ENCODE data around the gene SH3BP2.
A peak's percentile ranks its signal among the peaks of the same experiment; 100 is the strongest.

The SH3BP2 gene

DNA sequence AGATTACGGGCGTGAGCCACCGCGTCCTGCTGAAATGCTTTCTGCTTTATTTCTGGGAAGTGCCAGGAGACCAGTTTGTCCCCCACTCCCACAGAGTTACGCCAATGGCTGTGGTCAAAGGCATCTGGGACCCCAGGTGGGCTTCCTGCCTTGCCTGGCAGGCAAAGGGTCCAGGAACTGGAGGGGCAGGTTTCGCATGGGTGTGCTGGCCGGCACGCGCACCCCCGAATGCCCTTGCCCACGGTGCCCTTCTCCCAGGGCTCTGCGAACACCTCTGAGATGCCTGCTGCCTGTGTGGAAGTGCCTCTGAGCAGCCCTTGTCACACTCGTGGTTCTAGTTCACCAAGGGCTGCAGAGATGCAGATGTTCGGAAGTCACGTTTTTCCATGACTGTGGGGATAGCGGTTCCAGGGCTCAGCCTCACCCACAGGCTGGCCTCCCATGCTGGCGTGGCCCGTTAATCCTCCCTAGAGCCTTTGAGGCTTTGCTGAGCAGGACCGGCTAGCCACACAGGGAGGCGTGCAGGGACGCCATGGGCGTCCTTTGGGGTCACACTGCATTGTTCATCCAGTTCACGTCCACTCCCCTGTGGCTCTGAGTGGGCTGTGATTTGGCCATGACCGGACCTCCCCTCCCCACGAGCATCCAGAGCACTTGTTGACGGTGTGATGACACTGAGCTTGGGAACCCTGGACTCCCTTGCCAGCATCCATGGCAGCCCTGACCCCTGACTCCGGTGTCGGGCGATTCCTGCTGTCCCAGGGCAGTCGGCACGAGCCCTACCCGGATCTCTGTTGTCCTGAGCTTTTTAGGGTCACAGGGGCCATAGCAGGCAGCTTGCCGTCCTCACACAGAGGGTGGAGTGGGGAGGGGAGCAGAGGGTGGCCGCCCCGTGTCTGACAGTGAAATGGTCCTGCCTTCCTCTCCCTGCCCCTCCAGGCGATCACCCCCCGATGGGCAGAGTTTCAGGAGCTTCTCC, 38.0 kb downstream of the SH3BP2 start:
- TF ChIP-seq, protein P1, sequence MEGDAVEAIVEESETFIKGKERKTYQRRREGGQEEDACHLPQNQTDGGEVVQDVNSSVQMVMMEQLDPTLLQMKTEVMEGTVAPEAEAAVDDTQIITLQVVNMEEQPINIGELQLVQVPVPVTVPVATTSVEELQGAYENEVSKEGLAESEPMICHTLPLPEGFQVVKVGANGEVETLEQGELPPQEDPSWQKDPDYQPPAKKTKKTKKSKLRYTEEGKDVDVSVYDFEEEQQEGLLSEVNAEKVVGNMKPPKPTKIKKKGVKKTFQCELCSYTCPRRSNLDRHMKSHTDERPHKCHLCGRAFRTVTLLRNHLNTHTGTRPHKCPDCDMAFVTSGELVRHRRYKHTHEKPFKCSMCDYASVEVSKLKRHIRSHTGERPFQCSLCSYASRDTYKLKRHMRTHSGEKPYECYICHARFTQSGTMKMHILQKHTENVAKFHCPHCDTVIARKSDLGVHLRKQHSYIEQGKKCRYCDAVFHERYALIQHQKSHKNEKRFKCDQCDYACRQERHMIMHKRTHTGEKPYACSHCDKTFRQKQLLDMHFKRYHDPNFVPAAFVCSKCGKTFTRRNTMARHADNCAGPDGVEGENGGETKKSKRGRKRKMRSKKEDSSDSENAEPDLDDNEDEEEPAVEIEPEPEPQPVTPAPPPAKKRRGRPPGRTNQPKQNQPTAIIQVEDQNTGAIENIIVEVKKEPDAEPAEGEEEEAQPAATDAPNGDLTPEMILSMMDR (IDR thresholded peaks at IDR 0.05; ENCODE audit: extremely low read depth, insufficient read depth, missing control alignments) = no peak
- in situ Hi-C loops (cut with MboI; ENCODE audit: low pct_unique_long_range_greater_than_20kb, low sequenced_read_pairs, unreplicated experiment) = no loop called here
- DNase-seq (ENCODE audit: low spot score) = peak; percentile 13

DNA sequence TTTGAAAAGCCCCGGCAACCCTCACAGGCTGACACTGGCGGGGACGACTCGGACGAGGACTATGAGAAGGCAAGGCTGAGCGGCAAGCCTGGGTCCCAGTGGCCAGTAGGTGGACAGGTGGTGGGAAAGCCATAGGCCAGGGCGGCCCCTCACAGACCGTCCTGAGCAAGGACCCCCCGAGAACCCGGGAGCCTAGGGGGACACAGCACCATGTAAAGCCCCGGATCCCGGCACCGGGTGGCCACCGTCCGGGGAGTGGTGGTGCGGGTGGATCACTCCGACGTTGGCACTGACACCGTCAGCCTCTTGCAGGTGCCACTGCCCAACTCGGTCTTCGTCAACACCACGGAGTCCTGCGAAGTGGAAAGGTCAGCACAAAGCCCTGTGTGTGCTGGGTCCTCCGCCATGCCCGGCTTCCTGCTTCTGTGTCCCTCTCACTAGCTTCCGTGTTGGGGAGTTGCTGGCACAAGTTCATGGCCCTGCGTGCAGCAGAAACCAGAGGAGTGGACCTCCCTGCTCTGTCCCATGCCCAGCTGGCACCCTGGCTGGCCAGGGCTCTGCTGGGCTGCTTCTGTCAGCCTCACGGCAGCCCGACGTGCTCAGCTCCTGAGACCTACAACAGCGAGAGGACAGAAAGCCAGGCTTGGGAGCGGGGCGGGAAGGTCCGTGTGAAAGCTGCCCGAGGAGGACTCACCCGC, 38.9 kb downstream of the SH3BP2 start:
- TF ChIP-seq, protein P1 (IDR thresholded peaks at IDR 0.05; ENCODE audit: extremely low read depth, insufficient read depth, missing control alignments) = no peak
- in situ Hi-C loops (cut with MboI; ENCODE audit: low pct_unique_long_range_greater_than_20kb, low sequenced_read_pairs, unreplicated experiment) = no loop called here
- DNase-seq (ENCODE audit: low spot score) = peak; percentile 24

DNA sequence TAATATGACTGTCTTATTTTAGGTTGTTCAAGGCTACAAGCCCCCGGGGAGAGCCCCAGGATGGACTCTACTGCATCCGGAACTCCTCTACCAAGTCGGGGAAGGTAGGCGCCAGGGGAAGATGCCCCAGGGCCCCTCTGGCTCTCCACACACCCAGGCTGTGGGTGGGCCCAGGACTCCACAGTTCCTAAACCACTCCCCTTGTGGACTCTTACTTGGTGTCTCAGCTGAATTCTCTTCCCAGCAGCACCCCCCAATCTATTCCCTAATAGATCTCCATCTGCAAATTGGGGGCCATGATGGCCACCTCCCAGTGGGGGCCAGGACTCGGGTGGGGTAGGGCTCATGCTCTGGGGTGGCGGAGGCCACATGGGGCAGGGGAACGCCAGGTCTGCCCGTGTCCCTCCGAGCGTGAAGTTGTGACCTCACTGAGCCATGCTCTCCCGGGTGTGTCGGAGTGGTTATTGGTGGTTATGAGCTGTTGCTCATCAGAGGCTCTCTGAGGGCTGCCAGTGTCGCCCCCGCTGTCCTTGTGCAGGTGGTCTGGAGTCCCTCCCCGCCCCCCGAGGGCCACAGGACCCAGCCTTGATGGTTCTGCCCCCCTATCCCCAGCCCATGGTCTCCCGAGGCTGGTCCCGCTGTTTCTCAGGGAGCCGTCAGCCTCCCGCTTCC, 39.6 kb downstream of the SH3BP2 start:
- in situ Hi-C loops (cut with MboI; ENCODE audit: low pct_unique_long_range_greater_than_20kb, low sequenced_read_pairs, unreplicated experiment) = no loop called here
- TF ChIP-seq, protein P1 (IDR thresholded peaks at IDR 0.05; ENCODE audit: extremely low read depth, insufficient read depth, missing control alignments) = no peak
- peak; percentile 88 for DNase-seq (ENCODE audit: low spot score)

DNA sequence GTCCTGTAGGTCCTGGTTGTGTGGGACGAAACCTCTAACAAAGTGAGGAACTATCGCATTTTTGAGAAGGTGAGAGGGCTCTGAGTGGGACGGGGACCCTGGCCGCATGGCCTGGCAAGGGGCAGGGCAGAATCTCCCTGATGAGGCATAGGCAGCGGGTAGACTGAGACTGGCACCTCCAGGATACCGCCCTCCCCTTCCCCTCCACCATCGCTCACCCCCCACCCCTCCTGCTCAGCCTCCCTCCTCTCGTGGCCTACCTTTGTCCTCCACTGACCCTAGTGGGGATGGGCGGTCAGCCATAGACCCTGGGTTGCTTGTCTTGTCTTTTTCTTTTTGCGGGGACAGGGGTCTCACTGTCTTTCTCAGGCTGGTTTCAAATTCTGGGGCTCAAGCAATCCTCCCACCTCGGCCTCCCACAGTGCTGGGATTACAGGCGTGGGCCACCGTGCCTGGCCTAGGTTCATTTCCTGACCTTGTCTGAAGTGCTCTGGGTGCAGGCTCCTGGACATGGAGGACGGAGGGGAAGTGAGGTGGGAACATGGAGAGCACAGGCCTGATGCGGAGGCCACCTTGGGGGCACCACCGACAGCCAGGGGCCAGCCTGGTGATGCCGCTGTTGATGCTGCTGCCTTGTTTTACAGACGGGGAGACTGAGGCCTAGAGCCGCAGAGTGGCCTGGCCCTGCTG, 40.2 kb downstream of the SH3BP2 start:
- in situ Hi-C loops (cut with MboI; ENCODE audit: low pct_unique_long_range_greater_than_20kb, low sequenced_read_pairs, unreplicated experiment) = no loop called here
- TF ChIP-seq, protein P1 (IDR thresholded peaks at IDR 0.05; ENCODE audit: extremely low read depth, insufficient read depth, missing control alignments) = no peak
- DNase-seq (ENCODE audit: low spot score) = peak; percentile 6

DNA sequence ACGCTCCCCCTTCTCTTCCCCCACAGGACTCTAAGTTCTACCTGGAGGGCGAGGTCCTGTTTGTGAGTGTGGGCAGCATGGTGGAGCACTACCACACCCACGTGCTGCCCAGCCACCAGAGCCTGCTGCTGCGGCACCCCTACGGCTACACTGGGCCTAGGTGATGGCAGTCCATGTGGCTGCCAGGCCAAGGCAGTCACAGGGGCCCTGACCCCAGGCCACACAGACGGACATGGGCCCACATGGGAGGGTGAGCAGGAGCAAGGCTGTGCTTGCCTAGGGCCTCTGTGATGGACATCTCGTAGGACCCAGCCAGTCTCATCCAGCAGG, 40.8 kb downstream of the SH3BP2 start:
- DNase-seq (ENCODE audit: low spot score) = peak; percentile 12
- in situ Hi-C loops (cut with MboI; ENCODE audit: low pct_unique_long_range_greater_than_20kb, low sequenced_read_pairs, unreplicated experiment) = no loop called here
- TF ChIP-seq, protein P1 (IDR thresholded peaks at IDR 0.05; ENCODE audit: extremely low read depth, insufficient read depth, missing control alignments) = no peak

All from GM13977 (cell line).